GM23338 (cell line): ENCODE measurements around the gene CCDC28A. TPM values are rescaled to one million over a fixed set of nuclear protein-coding genes. Genes with fewer than 3 reads are reported as not detected.

Experiments used
- polyA plus RNA-seq: library from polyadenylated mRNA; unstranded; fragments of >200 nt; fragmentation: Nextera tagmentation; extraction: Ambion mirVana; gene quantifications from 2 replicates; pipeline ENCODE4 v1.2.1, GENCODE V29; 2016
- total RNA-seq: library from RNA; depleted of rRNA; stranded (reverse); fragments of >200 nt; shearing (Covaris generic); gene quantifications from 2 replicates; pipeline ENCODE4 v1.2.3, GENCODE V29; 2014; rRNA removed

CCDC28A gene
- total and polyA plus RNA-seq, 2 experiments from 2014 or later: 11.2 to 14.0 TPM

Other genes with a start within 250 kb of the CCDC28A start
- 0.03 TPM in 1 of 2 replicates, not detected in the other for gene ECT2L, start 22.3 kb downstream of the CCDC28A start, total RNA-seq
- 0.14 and 0.15 TPM in 2 replicates for gene ECT2L, start 22.3 kb downstream of the CCDC28A start, polyA plus RNA-seq
- 60.0 and 65.7 TPM in 2 replicates for gene REPS1, start 214.5 kb downstream of the CCDC28A start, total RNA-seq
- gene REPS1, start 214.5 kb downstream of the CCDC28A start, polyA plus RNA-seq: 41.1 and 46.0 TPM in 2 replicates